Stomach smooth muscle (tissue), 2 donors: ENCODE measurements around the gene DNAH3.

ENCODE experiments used
- H3K27ac ChIP-seq: one replicate; pipeline ENCODE4 v1.7.0; 2013; ENCODE audit warnings: mild to moderate bottlenecking, low read length, inconsistent platforms
- H3K27me3 ChIP-seq, 2 donors: one replicate each; pipeline ENCODE4 v1.7.0; 2013; ENCODE audit warnings: low read length in 2 of 2; ENCODE audit not compliant: insufficient read depth in 2 of 2, control insufficient read depth in 1 of 2
- H3K36me3 ChIP-seq, 2 donors: one replicate each; pipeline ENCODE4 v1.7.0; 2013; ENCODE audit warnings: low read length in 2 of 2; ENCODE audit not compliant: control insufficient read depth in 2 of 2, insufficient read depth in 2 of 2
- H3K4me1 ChIP-seq: one replicate; pipeline ENCODE4 v1.7.0; 2013; ENCODE audit warnings: low read length; ENCODE audit not compliant: control insufficient read depth, insufficient read depth
- H3K4me3 ChIP-seq, 2 donors: one replicate each; pipeline ENCODE4 v1.7.0; 2013; ENCODE audit warnings: low read length in 2 of 2
- H3K9ac ChIP-seq, 2 donors: one replicate each; pipeline ENCODE4 v1.7.0; 2013; ENCODE audit warnings: low read length in 2 of 2, mild to moderate bottlenecking in 1 of 2
- H3K9me3 ChIP-seq, 2 donors: one replicate each; pipeline ENCODE4 v1.7.0; 2013; ENCODE audit warnings: low read length in 2 of 2; ENCODE audit not compliant: control insufficient read depth in 2 of 2
- donor health status: healthy.
- donor health status: Pancreatic carcinoma.

Gene DNAH3

DNA sequence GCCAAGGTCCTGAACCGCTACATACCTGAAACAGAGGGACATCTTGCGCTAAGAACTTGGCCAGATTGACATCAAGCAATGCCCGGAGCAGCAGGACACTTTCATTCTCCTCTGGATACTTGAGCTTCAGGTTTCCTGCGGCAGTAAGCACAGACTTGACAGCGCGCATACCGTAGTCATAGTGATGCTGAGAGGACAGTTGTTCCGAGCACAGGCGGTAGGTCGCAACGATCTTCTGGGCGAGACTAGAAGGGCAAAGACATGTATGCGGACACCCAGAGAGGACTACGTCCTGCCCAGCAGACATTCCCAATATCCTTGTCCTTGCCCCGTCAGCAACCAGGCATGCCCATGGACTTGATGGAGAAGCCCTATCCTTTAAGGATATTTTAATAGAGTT, 112.9 kb downstream of the DNAH3 start:
- Histone ChIP-seq H3K27ac (no peak overlapping the region), H3K4me3 (no peak overlapping the region), H3K9ac (no peak overlapping the region), H3K36me3 (no peaks in the 10 kb centered on the region), H3K9me3 (no peaks in the 10 kb centered on the region), H3K4me1 (no peaks in the 10 kb centered on the region), H3K27me3 (no peaks in the 10 kb centered on the region)

DNA sequence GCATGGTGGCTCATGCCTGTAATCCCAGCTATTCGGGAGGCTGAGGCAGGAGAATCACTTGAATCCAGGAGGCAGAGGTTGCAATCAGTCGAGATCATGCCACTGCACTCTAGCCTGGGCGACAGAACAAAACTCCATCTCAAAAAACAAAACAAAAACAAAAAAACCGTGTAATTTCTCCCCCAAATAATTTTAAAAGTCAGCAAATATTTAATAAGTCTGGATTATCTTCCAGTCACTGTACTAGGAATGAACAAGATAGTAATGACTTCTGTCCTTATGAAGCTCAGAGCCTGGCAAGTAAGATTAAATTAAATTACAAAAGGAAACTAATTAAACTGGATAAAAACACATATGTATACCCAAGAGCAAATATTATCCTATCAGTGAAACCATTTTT, 113.5 kb downstream of the DNAH3 start:
- H3K36me3 ChIP-seq: no peaks in the 10 kb centered on the region

DNA sequence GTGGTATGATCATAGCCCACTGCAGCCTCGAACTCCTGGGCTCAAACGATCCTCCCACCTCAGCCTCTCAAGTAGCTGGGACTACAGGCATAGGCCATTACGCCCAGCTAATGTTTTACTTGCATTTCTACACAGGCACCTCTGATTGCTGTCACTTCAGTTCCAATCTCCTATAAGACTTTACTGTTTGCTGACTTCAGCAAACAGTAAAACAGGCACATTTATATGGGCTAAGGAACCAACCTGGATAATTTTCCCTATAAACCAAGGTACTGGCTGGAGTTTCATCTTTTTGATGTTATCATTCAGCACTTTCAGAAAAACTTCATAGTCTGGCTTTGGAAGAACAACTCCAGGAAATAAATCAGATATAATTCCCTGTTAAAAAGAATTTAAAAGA, 114.2 kb downstream of the DNAH3 start:
- Histone ChIP-seq H3K9me3 (no peaks in the 10 kb centered on the region), H3K36me3 (no peaks in the 10 kb centered on the region), H3K4me1 (no peaks in the 10 kb centered on the region), H3K27me3 (no peaks in the 10 kb centered on the region), H3K4me3 (no peak overlapping the region), H3K27ac (no peak overlapping the region), H3K9ac (no peak overlapping the region)

More for the DNA sequence above, 113.5 kb downstream of the DNAH3 start:
- Histone ChIP-seq H3K9ac (no peak overlapping the region), H3K4me3 (no peak overlapping the region), H3K27me3 (no peaks in the 10 kb centered on the region), H3K4me1 (no peaks in the 10 kb centered on the region), H3K9me3 (no peaks in the 10 kb centered on the region), H3K27ac (no peak overlapping the region)

DNA sequence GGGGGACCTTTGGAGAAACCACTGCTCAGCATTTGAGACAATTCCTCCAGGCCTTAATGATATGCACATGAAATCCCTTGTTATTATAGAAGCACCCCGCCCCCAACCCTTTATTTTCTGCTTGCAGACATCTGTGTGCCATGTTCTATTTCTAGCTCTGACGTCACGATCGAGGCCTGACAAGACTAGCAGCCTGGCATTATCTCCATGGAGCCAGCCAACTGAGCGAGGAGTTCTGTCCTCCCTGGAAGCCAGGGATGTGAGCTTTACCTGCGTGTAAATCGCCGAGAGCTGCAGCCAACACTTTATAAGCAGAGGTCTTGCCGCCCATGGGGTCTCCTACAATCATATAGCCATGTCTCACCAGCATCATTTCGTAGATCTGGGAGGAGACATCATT, 116.9 kb downstream of the DNAH3 start:
- Histone ChIP-seq H3K27me3 (no peaks in the 10 kb centered on the region), H3K27ac (no peak overlapping the region), H3K36me3 (no peaks in the 10 kb centered on the region), H3K9ac (no peak overlapping the region), H3K9me3 (no peaks in the 10 kb centered on the region), H3K4me1 (no peaks in the 10 kb centered on the region), H3K4me3 (no peak overlapping the region)

DNA sequence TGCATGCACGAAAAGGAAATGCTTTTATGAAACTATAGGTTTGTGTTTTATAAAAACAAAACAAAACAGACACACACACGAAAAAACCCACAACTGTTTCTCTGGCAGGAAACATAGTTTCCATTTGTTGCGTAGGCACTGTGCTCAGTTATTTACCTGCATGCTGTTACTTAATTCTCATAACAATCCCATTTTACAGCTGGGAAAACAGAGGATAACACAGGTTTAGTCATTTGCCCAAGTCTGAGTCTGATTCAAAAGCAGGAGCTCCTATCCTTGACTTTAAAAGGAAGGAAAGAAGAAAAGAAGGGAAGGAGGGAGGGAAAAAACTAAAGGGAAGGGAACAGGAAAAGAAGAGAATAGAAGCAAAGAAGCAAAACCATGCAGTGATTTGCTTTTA, 117.4 kb downstream of the DNAH3 start:
- H3K4me3 ChIP-seq: no peak overlapping the region

DNA sequence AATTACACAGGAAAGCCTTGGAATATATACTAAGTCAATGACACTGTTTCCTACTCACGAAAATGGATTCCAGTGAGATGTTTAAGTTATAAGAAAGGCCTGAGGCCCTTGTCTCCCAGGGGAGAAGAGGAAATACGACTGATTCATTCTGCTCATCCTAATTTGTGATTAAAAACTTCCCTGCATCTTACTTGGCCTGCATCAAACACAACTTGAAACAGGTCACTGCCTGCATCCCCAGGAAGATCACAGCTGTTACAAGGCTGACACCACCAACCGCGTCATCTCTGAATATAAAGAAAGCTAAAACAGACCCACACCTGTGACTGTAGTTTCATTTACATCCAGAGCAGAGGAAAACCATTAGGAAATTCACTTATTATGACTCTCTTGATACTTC, 121.9 kb downstream of the DNAH3 start:
- Histone ChIP-seq H3K9ac (no peak overlapping the region), H3K36me3 (no peaks in the 10 kb centered on the region), H3K27ac (no peak overlapping the region), H3K4me1 (no peaks in the 10 kb centered on the region), H3K27me3 (peaks cover 0 to 2% of the 10 kb centered on the region in 2 donors), H3K9me3 (no peaks in the 10 kb centered on the region), H3K4me3 (no peak overlapping the region)

More for the DNA sequence above, 117.4 kb downstream of the DNAH3 start:
- no peaks in the 10 kb centered on the region for H3K36me3 ChIP-seq
- no peaks in the 10 kb centered on the region for H3K4me1 ChIP-seq
- H3K9me3 ChIP-seq: no peaks in the 10 kb centered on the region
- no peak overlapping the region for H3K27ac ChIP-seq
- H3K27me3 ChIP-seq: no peaks in the 10 kb centered on the region
- H3K9ac ChIP-seq: no peak overlapping the region

DNA sequence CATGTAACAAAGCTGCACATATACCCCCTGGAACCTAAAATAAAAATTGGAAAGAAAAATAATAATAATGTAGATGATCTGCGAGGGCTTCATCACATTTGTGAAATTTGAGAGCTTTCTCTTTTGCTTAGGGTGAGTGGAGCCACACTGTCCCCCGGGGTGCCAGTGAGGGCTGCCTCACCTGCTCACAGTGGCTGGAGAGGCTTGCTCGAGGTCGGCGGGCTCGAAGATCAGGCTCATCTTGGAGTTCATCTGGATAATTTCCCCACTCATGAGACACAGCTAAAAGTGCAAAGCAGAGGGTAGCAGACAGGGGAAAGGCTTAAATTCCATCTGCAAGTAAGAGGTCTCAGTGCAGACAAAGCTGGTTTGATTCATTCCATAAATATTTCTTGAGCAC, 123.8 kb downstream of the DNAH3 start:
- H3K36me3 ChIP-seq: no peaks in the 10 kb centered on the region
- H3K4me3 ChIP-seq: no peak overlapping the region
- no peaks in the 10 kb centered on the region for H3K4me1 ChIP-seq
- no peaks in the 10 kb centered on the region for H3K9me3 ChIP-seq
- peaks cover 0 to 2% of the 10 kb centered on the region in 2 donors for H3K27me3 ChIP-seq
- H3K27ac ChIP-seq: no peak overlapping the region
- no peak overlapping the region for H3K9ac ChIP-seq

DNA sequence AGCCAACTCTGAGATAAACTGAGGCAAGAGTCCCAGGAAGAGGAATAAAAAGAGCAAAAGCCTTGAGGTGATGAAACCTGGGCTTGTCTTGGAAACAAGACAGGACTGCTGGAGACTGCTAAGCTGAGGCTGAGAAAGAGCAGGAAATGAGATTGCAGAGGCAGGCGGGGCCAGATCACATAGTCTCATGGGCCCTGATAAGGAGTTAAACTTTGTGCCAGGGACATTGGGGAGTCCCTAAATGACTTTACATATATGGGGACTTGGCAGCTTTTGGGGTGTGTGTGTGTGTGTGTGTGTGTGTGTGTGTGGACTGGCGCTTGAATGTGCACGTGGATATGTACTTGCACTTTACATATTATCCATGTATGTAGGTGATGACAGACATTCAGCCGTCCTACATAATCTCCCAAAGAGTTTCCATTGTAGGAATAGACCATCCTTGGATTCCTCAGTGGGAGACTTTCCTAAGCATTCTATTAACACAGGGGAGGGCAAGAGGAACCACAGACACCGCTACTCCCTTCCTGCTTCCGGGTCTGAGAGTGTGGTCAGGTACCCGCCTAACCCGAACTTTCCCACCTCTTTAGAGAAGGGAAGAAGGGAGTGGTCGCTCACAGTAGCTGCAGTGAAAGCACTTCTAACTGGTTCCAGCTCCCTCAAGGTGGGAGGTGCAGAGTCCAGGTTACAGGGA, 127.0 kb downstream of the DNAH3 start:
- H3K9me3 ChIP-seq: no peaks in the 10 kb centered on the region
- H3K27me3 ChIP-seq: peaks cover 0 to 2% of the 10 kb centered on the region in 2 donors
- H3K9ac ChIP-seq: no peak overlapping the region
- H3K4me1 ChIP-seq: no peaks in the 10 kb centered on the region
- no peak overlapping the region for H3K4me3 ChIP-seq
- no peaks in the 10 kb centered on the region for H3K36me3 ChIP-seq
- H3K27ac ChIP-seq: no peak overlapping the region

DNA sequence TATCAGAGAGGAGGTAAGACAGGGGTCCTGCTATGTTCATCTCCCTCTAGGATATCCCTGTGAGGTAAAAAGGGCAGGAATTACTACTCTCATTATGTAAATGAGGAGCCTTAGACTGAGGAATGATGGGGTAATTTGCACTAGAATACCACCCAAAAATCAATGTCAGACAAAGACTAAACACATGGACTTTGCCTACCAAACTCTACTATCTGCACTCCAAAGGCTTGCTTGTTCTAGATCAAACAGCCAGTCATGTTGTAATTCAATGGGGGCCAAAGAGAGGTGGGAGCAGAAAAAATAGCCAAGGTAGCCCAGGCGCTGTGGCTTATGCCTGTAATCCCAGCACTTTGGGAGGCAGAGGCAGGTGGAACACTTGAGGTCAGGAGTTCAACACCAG, 129.3 kb downstream of the DNAH3 start:
- H3K9ac ChIP-seq: no peak overlapping the region
- H3K9me3 ChIP-seq: no peaks in the 10 kb centered on the region
- H3K27me3 ChIP-seq: peaks cover 0 to 2% of the 10 kb centered on the region in 2 donors
- H3K4me1 ChIP-seq: no peaks in the 10 kb centered on the region
- H3K27ac ChIP-seq: no peak overlapping the region
- H3K36me3 ChIP-seq: no peaks in the 10 kb centered on the region
- H3K4me3 ChIP-seq: no peak overlapping the region

DNA sequence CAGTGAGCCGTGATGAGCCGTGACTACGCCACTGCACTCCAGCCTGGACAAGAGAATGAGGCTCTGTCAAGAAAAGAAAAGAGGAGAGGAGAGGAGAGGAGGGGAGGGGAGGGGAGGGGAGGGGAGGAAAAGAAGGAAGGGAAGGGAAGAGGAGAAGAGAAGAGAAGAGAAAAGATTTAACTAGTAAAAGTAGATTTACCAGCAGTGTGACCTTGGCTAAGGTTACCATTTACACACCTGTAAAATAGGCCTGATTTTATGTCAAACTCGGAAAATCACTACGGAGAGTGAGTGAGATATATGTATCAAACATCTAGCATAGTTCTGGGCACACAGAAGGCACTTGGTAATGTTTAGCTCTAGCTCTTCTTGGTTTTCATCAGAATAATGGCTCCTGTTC, 140.8 kb downstream of the DNAH3 start:
- Histone ChIP-seq H3K36me3 (no peaks in the 10 kb centered on the region), H3K4me3 (no peak overlapping the region), H3K27ac (no peak overlapping the region), H3K4me1 (no peaks in the 10 kb centered on the region), H3K27me3 (peaks cover 0 to 3% of the 10 kb centered on the region in 2 donors), H3K9me3 (no peaks in the 10 kb centered on the region), H3K9ac (no peak overlapping the region)

DNA sequence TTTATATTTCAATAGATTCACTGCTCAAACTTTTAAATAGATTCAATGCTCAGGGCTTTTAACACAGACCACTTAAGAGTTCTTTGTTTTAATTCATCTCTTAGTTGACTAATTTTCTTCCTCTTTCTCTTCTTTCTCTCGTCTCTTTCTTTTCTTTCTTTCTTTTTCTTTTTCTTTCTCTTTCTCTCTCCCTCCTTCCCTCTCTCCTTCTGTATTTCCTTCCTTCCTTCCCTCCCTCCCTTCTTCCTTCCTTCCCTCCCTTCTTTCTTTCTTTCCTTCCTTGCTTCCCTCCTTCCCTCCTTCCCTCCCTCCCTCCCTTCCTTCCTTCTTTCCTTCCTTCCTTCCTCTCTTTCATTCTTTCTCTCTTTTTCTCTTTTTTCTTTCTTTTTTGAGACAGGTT, 145.6 kb downstream of the DNAH3 start:
- no peak overlapping the region for H3K27ac ChIP-seq
- peaks cover 0 to 3% of the 10 kb centered on the region in 2 donors for H3K27me3 ChIP-seq
- H3K36me3 ChIP-seq: no peaks in the 10 kb centered on the region
- no peak overlapping the region for H3K4me3 ChIP-seq
- H3K9ac ChIP-seq: no peak overlapping the region
- H3K9me3 ChIP-seq: no peaks in the 10 kb centered on the region
- H3K4me1 ChIP-seq: no peaks in the 10 kb centered on the region
